SK-N-SH (cell line): Measurements from ENCODE around the gene PLCXD1. TPM values are rescaled to one million over a fixed set of nuclear protein-coding genes. Genes with fewer than 3 reads are reported as not detected.
A peak's percentile ranks its signal among the peaks of the same experiment; 100 is the strongest.

Source experiments
- CTCF ChIA-PET: fragments of 300-600, 350-600 bp; formaldehyde crosslinking; extraction: SDS; loops from one replicate; lab custom pipeline; 2021; lab: Yijun Ruan, JAX
- POLR2A ChIA-PET: fragments of 350-600 bp; sonication (Branson Sonifier 250); formaldehyde crosslinking; extraction: SDS; loops from one replicate; lab custom pipeline; 2020; ENCODE audit warnings: antibody characterized with exemption, inconsistent platforms; lab: Yijun Ruan, JAX
- DNase-seq: peaks from one replicate; pipeline ENCODE4 v3.0.0; 2012
- H2AFZ ChIP-seq: fragments of 200-600 bp; sonication (generic); 2 replicates; pipeline ENCODE4 v1.8.1; 2016; ENCODE audit warnings: antibody characterized with exemption, mild to moderate bottlenecking, low read depth
- H3F3A ChIP-seq: fragments of 200-600 bp; sonication (generic); replicated peaks from 2 replicates; pipeline ENCODE3; 2016; ENCODE audit warnings: antibody characterized with exemption, mild to moderate bottlenecking; ENCODE audit not compliant: insufficient read depth
- H3K27ac ChIP-seq, 2 experiments: fragments of 200-500 bp in 1 of 2; fragments of 200-600 bp in 1 of 2; sonication (Bioruptor generic) in 1 of 2; sonication (generic), shearing (Covaris generic) in 1 of 2; 2 replicates each; pipeline versions ENCODE4 v1.5.1 to v1.6.1; 2014 to 2016; ENCODE audit warnings: low read depth in 2 of 2, inconsistent platforms in 1 of 2, low read length in 1 of 2, mild to moderate bottlenecking in 1 of 2, mixed read lengths in 1 of 2
- H3K27me3 ChIP-seq: fragments of 200-600 bp; sonication (generic), shearing (Covaris generic); 2 replicates; pipeline ENCODE4 v1.6.1; 2016; ENCODE audit warnings: mixed run types; ENCODE audit not compliant: insufficient read depth
- H3K36me3 ChIP-seq, 2 experiments: fragments of 200-500 bp in 1 of 2; fragments of 200-600 bp in 1 of 2; sonication (Bioruptor generic) in 1 of 2; sonication (generic) in 1 of 2; replicated peaks in 1 of 2; 2 replicates each; pipeline versions ENCODE3 to v1.5.1; 2014 to 2016; ENCODE audit warnings: low read length in 1 of 2, mild to moderate bottlenecking in 1 of 2; ENCODE audit not compliant: insufficient read depth in 2 of 2, control insufficient read depth in 1 of 2
- H3K4me1 ChIP-seq, 2 experiments: fragments of 200-500 bp in 1 of 2; fragments of 200-600 bp in 1 of 2; sonication (Bioruptor generic) in 1 of 2; sonication (generic), shearing (Covaris generic) in 1 of 2; 2 replicates each; pipeline versions ENCODE4 v1.5.1 to v1.6.1; 2014 to 2016; ENCODE audit warnings: low read depth in 1 of 2, low read length in 1 of 2, mixed run types in 1 of 2; ENCODE audit not compliant: insufficient read depth in 2 of 2, control insufficient read depth in 1 of 2
- H3K4me2 ChIP-seq: fragments of 200-600 bp; sonication (generic), shearing (Covaris generic); 2 replicates; pipeline ENCODE4 v1.6.1; 2017; ENCODE audit warnings: mixed run types
- H3K4me3 ChIP-seq, 2 experiments: fragments of 200-500 bp in 1 of 2; fragments of 200-600 bp in 1 of 2; sonication (Bioruptor generic) in 1 of 2; sonication (generic), shearing (Covaris generic) in 1 of 2; 2 replicates each; pipeline versions ENCODE4 v1.5.1 to v1.8.1; 2014 to 2016; ENCODE audit warnings: low read depth in 2 of 2, inconsistent platforms in 1 of 2, low read length in 1 of 2, mild to moderate bottlenecking in 1 of 2, mixed read lengths in 1 of 2, moderate library complexity in 1 of 2
- H3K79me2 ChIP-seq: fragments of 200-600 bp; sonication (generic); 2 replicates; pipeline ENCODE4 v1.8.1; 2017; ENCODE audit warnings: mild to moderate bottlenecking; ENCODE audit not compliant: insufficient read depth
- H3K9ac ChIP-seq: fragments of 200-600 bp; sonication (generic); 2 replicates; pipeline ENCODE4 v1.6.1; 2017; ENCODE audit warnings: mixed run types
- H3K9me2 ChIP-seq: fragments of 200-600 bp; sonication (generic); 2 replicates; pipeline ENCODE4 v1.6.1; 2017; ENCODE audit warnings: mixed run types
- H3K9me3 ChIP-seq: fragments of 200-600 bp; sonication (generic); 2 replicates; pipeline ENCODE4 v1.6.1; 2017; ENCODE audit warnings: mixed run types, mild to moderate bottlenecking, moderate library complexity
- H4K20me1 ChIP-seq: fragments of 200-600 bp; sonication (generic); 2 replicates; pipeline ENCODE4 v1.6.1; 2017; ENCODE audit warnings: mild to moderate bottlenecking, mixed run types; ENCODE audit not compliant: insufficient read depth
- CHD2 ChIP-seq: fragments of 150-350 bp; IDR thresholded peaks from 2 replicates; pipeline ENCODE4 v1.6.1; 2018; ENCODE audit warnings: low read length; ENCODE audit not compliant: partially characterized antibody
- EP300 ChIP-seq, 2 experiments: IDR thresholded peaks; 2 replicates each; pipeline versions ENCODE4 v1.4.0 to v1.6.1; 2012; ENCODE audit warnings: borderline replicate concordance in 1 of 2, low read depth in 1 of 2, low read length in 1 of 2
- FOXM1 ChIP-seq: IDR thresholded peaks from 2 replicates; pipeline ENCODE4 v1.4.0; 2012; ENCODE audit warnings: low read depth, mild to moderate bottlenecking
- GATA2 ChIP-seq: sonication (generic); formaldehyde crosslinking; IDR thresholded peaks from 2 replicates; pipeline ENCODE4 v1.5.0; 2020; ENCODE audit warnings: mild to moderate bottlenecking, missing genetic modification reagents
- MEF2A ChIP-seq: IDR thresholded peaks from 2 replicates; pipeline ENCODE4 v1.4.0; 2012; ENCODE audit warnings: low read depth, borderline replicate concordance
- MXI1 ChIP-seq: IDR thresholded peaks from 2 replicates; pipeline ENCODE4 v1.6.1; 2012; ENCODE audit warnings: mild to moderate bottlenecking, low read depth, low read length, improper control_type of control experiment
- NRF1 ChIP-seq: IDR thresholded peaks from 2 replicates; pipeline ENCODE4 v1.6.1; 2012; ENCODE audit warnings: low read depth, mild to moderate bottlenecking, low read length
- RCOR1 ChIP-seq: fragments of 150-350 bp; IDR thresholded peaks from 2 replicates; pipeline ENCODE4 v1.6.1; 2017; ENCODE audit warnings: antibody characterized with exemption, low read length
- TAF1 ChIP-seq: IDR thresholded peaks from 2 replicates; pipeline ENCODE4 v1.6.1; 2012; ENCODE audit warnings: low read depth, mild to moderate bottlenecking, low read length, moderate library complexity, borderline replicate concordance
- WGBS: methylation state at CpG from one replicate; pipeline ENCODE4 v1.1.6; 2017; ENCODE audit warnings: low lambda C conversion rate; 5-methylcytosine and 5-hydroxymethylcytosine counted together
- polyA plus RNA-seq, 3 experiments: library from polyadenylated mRNA; depleted of rRNA; stranded (reverse); fragments of >200 nt; gene quantifications; 2 replicates each; pipeline ENCODE4 v1.2.3, GENCODE V29; 2012
- TF ChIP-seq, protein P1 (sequence below): IDR thresholded peaks from 2 replicates; pipeline ENCODE4 v1.4.0; 2012; ENCODE audit warnings: low read depth, borderline replicate concordance
- TF ChIP-seq, protein P2 (sequence below): IDR thresholded peaks from 2 replicates; pipeline ENCODE4; 2012
- TF ChIP-seq, protein P3 (sequence below): fragments of 150-350 bp; IDR thresholded peaks from 2 replicates; pipeline ENCODE4 v1.6.1; 2016; ENCODE audit warnings: mild to moderate bottlenecking, low read depth, low read length
- TF ChIP-seq, protein P4 (sequence below): fragments of 200-600 bp; sonication (generic); IDR thresholded peaks from 2 replicates; pipeline ENCODE4 v1.6.1; 2017; ENCODE audit warnings: antibody characterized with exemption, mild to moderate bottlenecking, moderate library complexity
- TF ChIP-seq, protein P5 (sequence below): IDR thresholded peaks from 2 replicates; pipeline ENCODE4 v1.4.0; 2012; ENCODE audit warnings: low read depth
- TF ChIP-seq, protein P6 (sequence below): fragments of 150-350 bp; IDR thresholded peaks from 2 replicates; pipeline ENCODE4 v1.6.1; 2017; ENCODE audit warnings: antibody characterized with exemption, low read length, low read depth, borderline replicate concordance
- TF ChIP-seq, protein P7 (sequence below): IDR thresholded peaks from 2 replicates; pipeline ENCODE4 v1.4.0; 2012; ENCODE audit warnings: low read depth, borderline replicate concordance

The PLCXD1 gene
- polyA plus RNA-seq, 1 of the 3 experiments (the other 2 are of a cell fraction): 14.8 TPM

DNA sequence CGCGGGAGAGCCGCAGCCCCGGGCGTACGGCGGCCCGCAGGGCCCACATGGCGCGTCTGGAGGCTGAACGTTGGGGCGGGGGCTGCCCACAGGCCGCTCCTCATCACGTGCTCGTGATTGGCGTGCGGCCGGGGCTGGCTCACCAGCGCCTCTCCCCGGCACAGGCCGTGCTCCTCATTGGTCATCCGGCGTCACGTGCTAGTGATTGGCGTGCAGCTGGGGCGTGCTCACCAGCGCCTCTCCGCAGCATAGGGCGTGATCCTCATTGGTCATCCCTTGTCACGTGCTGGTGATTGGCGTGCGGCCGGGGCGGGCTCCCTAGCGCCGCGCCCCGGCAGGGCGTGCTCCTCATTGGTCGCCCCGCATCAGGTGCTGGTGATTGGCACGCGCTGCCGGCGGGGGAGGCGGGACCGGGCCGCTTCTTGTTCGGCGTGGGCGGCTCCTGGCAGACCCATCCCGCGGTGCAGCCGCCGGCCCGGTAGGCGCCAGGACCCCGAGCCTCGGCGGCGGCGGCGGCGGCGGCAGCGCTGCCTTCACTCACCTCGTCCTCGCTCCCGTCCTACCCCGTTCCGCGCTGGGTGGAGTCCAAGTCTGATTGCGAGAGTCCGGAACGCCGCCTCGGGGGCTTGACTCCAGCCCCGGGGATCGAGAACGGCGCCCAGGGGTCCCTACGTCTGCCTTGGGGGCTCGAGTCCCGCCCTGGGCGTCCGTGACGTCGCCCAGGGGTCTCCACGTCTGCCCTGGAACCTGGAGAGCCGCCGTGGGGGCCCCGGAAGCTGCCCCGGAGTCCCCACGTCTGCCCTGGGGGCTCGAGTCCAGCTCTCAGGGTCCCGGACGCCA lies 37.8 kb downstream of the PLCXD1 start, which contains the start of gene GTPBP6:
GTPBP6 (minus strand) TSS at position 58 of the 840 bp plus-strand sequence; CDS start at position 49, 9 bp downstream.
- H3K36me3 ChIP-seq: peaks cover 0 to 8% of the 10 kb centered on the region in 2 experiments
- H3K9me2 ChIP-seq: no peaks in the 10 kb centered on the region
- peaks cover 5 to 13% of the 10 kb centered on the region in 2 experiments; a peak in 2 of 4 replicates for H3K4me1 ChIP-seq
- DNase-seq: peak; percentile 93
- peak within 1 kb of the TSS; percentile 98 for H3K4me2 ChIP-seq
- H3K9ac ChIP-seq: peak within 1 kb of the TSS; percentile 90
- 0 out of 2 replicates have a peak, but pooled peaks cover 8% of the 10 kb centered on the region for H4K20me1 ChIP-seq
- peak within 1 kb of the TSS; percentile 85 to 90 for H3K4me3 ChIP-seq
- TF ChIP-seq, protein P1, sequence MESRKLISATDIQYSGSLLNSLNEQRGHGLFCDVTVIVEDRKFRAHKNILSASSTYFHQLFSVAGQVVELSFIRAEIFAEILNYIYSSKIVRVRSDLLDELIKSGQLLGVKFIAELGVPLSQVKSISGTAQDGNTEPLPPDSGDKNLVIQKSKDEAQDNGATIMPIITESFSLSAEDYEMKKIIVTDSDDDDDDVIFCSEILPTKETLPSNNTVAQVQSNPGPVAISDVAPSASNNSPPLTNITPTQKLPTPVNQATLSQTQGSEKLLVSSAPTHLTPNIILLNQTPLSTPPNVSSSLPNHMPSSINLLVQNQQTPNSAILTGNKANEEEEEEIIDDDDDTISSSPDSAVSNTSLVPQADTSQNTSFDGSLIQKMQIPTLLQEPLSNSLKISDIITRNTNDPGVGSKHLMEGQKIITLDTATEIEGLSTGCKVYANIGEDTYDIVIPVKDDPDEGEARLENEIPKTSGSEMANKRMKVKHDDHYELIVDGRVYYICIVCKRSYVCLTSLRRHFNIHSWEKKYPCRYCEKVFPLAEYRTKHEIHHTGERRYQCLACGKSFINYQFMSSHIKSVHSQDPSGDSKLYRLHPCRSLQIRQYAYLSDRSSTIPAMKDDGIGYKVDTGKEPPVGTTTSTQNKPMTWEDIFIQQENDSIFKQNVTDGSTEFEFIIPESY: peak; percentile 43; the same call in 1 of the 2 replicates
- TF ChIP-seq, protein P2, sequence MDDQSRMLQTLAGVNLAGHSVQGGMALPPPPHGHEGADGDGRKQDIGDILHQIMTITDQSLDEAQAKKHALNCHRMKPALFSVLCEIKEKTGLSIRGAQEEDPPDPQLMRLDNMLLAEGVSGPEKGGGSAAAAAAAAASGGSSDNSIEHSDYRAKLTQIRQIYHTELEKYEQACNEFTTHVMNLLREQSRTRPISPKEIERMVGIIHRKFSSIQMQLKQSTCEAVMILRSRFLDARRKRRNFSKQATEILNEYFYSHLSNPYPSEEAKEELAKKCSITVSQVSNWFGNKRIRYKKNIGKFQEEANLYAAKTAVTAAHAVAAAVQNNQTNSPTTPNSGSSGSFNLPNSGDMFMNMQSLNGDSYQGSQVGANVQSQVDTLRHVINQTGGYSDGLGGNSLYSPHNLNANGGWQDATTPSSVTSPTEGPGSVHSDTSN: peak; percentile 99
- TF ChIP-seq, protein P3, sequence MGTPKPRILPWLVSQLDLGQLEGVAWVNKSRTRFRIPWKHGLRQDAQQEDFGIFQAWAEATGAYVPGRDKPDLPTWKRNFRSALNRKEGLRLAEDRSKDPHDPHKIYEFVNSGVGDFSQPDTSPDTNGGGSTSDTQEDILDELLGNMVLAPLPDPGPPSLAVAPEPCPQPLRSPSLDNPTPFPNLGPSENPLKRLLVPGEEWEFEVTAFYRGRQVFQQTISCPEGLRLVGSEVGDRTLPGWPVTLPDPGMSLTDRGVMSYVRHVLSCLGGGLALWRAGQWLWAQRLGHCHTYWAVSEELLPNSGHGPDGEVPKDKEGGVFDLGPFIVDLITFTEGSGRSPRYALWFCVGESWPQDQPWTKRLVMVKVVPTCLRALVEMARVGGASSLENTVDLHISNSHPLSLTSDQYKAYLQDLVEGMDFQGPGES: peak; percentile 88
- TF ChIP-seq MEF2A (no peak), EP300 (IDR thresholded peaks at IDR 0.05; ENCODE audit: borderline replicate concordance in 1 of 2, low read depth in 1 of 2, low read length in 1 of 2) (no peak), FOXM1 (no peak), TAF1 (0 out of 2 replicates have a peak, but pooled peaks have one; percentile 19), RCOR1 (no peak), NRF1 (peak; percentile 34), CHD2 (peak; percentile 67), GATA2 (CRISPR knock-in tag) (no peak), MXI1 (peak; percentile 81)
- TF ChIP-seq, protein P4, sequence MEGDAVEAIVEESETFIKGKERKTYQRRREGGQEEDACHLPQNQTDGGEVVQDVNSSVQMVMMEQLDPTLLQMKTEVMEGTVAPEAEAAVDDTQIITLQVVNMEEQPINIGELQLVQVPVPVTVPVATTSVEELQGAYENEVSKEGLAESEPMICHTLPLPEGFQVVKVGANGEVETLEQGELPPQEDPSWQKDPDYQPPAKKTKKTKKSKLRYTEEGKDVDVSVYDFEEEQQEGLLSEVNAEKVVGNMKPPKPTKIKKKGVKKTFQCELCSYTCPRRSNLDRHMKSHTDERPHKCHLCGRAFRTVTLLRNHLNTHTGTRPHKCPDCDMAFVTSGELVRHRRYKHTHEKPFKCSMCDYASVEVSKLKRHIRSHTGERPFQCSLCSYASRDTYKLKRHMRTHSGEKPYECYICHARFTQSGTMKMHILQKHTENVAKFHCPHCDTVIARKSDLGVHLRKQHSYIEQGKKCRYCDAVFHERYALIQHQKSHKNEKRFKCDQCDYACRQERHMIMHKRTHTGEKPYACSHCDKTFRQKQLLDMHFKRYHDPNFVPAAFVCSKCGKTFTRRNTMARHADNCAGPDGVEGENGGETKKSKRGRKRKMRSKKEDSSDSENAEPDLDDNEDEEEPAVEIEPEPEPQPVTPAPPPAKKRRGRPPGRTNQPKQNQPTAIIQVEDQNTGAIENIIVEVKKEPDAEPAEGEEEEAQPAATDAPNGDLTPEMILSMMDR: 0 out of 2 replicates have a peak, but pooled peaks have one; percentile 14
- TF ChIP-seq, protein P5, sequence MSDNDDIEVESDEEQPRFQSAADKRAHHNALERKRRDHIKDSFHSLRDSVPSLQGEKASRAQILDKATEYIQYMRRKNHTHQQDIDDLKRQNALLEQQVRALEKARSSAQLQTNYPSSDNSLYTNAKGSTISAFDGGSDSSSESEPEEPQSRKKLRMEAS: peak; percentile 69
- TF ChIP-seq, protein P6, sequence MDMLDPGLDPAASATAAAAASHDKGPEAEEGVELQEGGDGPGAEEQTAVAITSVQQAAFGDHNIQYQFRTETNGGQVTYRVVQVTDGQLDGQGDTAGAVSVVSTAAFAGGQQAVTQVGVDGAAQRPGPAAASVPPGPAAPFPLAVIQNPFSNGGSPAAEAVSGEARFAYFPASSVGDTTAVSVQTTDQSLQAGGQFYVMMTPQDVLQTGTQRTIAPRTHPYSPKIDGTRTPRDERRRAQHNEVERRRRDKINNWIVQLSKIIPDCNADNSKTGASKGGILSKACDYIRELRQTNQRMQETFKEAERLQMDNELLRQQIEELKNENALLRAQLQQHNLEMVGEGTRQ: peak; percentile 100
- TF ChIP-seq, protein P7, sequence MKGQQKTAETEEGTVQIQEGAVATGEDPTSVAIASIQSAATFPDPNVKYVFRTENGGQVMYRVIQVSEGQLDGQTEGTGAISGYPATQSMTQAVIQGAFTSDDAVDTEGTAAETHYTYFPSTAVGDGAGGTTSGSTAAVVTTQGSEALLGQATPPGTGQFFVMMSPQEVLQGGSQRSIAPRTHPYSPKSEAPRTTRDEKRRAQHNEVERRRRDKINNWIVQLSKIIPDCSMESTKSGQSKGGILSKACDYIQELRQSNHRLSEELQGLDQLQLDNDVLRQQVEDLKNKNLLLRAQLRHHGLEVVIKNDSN: peak; percentile 100
- CTCF ChIA-PET: no interaction called here
- POLR2A ChIA-PET: no interaction called here
- peaks cover 16% of the 10 kb centered on the region; the same call in 1 of the 2 replicates for H3K79me2 ChIP-seq
- WGBS: 1% methylated on average over 17 of the region's 97 CpGs
- no peaks in the 10 kb centered on the region for H3K9me3 ChIP-seq
- peak within 1 kb of the TSS; percentile 82 to 93 for H3K27ac ChIP-seq
- H2AFZ ChIP-seq: peak within 1 kb of the TSS; percentile 79; the same call in 1 of the 2 replicates
- no peaks in the 10 kb centered on the region for H3F3A ChIP-seq
- no peaks in the 10 kb centered on the region for H3K27me3 ChIP-seq
